ENCODE results near the gene RTN1. TPM values are rescaled to one million over a fixed set of nuclear protein-coding genes. Genes with fewer than 3 reads are reported as not detected.

Gene RTN1
- total RNA-seq, 4 donors from 2014 or later = 2.4 to 4.9 (median 4.6) TPM; not detected in 1

DNA sequence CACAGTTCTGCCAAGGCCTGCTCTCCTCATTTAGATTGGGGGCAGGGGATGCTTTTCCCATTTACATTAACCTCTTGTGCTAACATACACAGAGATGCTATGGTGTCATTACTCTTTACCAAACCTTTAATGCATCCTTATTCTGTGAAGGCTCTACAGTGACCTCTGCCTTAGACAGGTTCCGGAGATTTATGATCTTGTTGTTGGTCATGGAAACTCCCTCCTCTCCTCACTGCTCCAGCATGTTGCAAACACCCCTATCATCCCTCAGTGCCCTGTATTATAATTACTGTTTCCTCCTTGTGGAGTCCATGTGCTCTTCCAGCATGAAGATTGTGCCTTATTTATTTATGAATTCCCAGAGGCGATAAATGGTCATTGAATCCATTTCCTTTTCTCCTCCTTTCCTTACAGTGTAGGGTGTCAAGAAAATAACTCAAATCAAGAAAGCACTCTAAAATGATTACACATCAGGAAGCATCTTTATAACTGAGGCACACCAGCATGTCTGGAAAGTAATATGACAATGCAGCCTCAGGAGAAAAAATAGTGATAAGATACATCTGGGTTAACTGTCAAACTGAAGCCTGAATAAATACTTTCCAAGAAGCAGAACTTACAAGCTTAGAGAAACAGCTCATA, 37.8 kb downstream of the RTN1 start:
- intact Hi-C loops (cut with DNase I; ENCODE audit: low total_unique reads) (no loop called here), in situ Hi-C loops (cut with MboI; ENCODE audit: low pct_ligation_motif_present in 1 of 4, low pct_unique_long_range_greater_than_20kb in 1 of 4, low sequenced_read_pairs in 3 of 4) (no loop called here)
- Histone ChIP-seq H3K27ac (no peak overlapping the region), H3K36me3 (no peaks in the 10 kb centered on the region), H3K27me3 (no peaks in the 10 kb centered on the region), H3K4me1 (no peaks in the 10 kb centered on the region), H3K4me3 (no peak overlapping the region), H3K9me3 (no peaks in the 10 kb centered on the region)
- no peak for DNase-seq
- no peak for TF ChIP-seq EP300 (IDR thresholded peaks at IDR 0.05; ENCODE audit: low read depth)
- no peak for TF ChIP-seq POLR2A (IDR thresholded peaks at IDR 0.05)
- TF ChIP-seq, protein P1, sequence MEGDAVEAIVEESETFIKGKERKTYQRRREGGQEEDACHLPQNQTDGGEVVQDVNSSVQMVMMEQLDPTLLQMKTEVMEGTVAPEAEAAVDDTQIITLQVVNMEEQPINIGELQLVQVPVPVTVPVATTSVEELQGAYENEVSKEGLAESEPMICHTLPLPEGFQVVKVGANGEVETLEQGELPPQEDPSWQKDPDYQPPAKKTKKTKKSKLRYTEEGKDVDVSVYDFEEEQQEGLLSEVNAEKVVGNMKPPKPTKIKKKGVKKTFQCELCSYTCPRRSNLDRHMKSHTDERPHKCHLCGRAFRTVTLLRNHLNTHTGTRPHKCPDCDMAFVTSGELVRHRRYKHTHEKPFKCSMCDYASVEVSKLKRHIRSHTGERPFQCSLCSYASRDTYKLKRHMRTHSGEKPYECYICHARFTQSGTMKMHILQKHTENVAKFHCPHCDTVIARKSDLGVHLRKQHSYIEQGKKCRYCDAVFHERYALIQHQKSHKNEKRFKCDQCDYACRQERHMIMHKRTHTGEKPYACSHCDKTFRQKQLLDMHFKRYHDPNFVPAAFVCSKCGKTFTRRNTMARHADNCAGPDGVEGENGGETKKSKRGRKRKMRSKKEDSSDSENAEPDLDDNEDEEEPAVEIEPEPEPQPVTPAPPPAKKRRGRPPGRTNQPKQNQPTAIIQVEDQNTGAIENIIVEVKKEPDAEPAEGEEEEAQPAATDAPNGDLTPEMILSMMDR (IDR thresholded peaks at IDR 0.05) = no peak
- TF ChIP-seq POLR2AphosphoS5 (IDR thresholded peaks at IDR 0.05) = no peak
- WGBS, 2 donors (ENCODE audit: low coverage in 1 of 2) = 67 to 72% methylated on average over 2 of the region's 2 CpGs

DNA sequence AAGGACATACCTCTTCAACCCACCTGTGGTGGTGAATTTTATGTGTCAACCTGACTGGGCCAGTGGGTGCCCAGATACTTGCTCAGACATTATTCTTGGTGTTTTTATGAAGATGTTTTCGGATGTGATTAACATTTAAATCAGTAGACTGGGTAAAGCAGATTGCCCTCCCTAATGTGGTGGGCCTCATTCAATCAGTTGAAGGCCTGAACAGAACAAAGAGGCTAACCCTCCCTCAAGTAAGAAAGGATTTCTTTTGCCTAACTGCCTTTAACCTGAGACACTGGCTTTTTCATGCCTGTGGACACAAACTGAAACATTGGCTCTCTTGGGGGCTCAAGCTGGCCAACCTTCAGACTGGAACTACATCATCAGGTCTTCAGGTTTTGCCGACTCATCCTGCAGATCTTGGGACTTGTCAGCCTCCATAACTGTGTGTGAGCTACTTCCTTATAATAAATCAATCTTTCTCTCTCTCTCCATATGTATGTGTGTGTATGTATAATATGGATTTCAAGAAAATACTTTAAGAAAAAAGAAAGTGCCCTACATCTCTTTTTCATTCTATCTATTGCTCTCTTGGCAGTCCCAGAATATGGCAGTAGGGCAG, 39.4 kb downstream of the RTN1 start:
- Histone ChIP-seq H3K4me1 (no peaks in the 10 kb centered on the region), H3K27me3 (no peaks in the 10 kb centered on the region), H3K9me3 (no peaks in the 10 kb centered on the region), H3K27ac (no peak overlapping the region), H3K36me3 (no peaks in the 10 kb centered on the region), H3K4me3 (no peak overlapping the region)
- in situ Hi-C loops (cut with MboI; ENCODE audit: low pct_ligation_motif_present in 1 of 4, low pct_unique_long_range_greater_than_20kb in 1 of 4, low sequenced_read_pairs in 3 of 4) = no loop called here
- DNase-seq = no peak
- 83 to 84% methylated on average over 2 of the region's 2 CpGs for WGBS, 2 donors (ENCODE audit: low coverage in 1 of 2)
- intact Hi-C loops (cut with DNase I; ENCODE audit: low total_unique reads) = no loop called here
- TF ChIP-seq POLR2A (IDR thresholded peaks at IDR 0.05) (no peak), EP300 (IDR thresholded peaks at IDR 0.05; ENCODE audit: low read depth) (no peak), POLR2AphosphoS5 (IDR thresholded peaks at IDR 0.05) (no peak)
- TF ChIP-seq, protein P1 (IDR thresholded peaks at IDR 0.05) = no peak

DNA sequence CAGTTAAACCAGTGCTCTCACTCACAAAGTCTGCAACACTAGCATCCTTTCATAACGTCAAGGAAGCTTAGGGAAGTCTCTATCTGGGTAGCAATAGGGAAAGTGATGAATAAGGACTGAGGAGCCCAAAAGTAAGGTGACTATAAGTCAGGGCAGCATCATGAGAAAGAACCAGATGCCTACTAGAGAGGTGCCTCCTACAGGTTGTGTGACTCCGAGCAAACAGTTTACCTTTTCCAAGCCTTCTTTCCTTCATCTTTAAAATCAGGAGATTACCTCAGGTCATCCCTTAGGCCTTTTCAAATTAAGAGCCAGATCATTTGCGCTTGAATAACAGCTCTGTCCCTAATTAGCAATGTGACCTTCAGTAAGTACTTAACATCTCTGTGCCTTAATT, 40.2 kb downstream of the RTN1 start:
- no peaks in the 10 kb centered on the region for H3K4me1 ChIP-seq
- no peak for TF ChIP-seq EP300 (IDR thresholded peaks at IDR 0.05; ENCODE audit: low read depth)
- TF ChIP-seq POLR2AphosphoS5 (IDR thresholded peaks at IDR 0.05) = no peak
- TF ChIP-seq, protein P1 (IDR thresholded peaks at IDR 0.05) = no peak
- no peak for TF ChIP-seq POLR2A (IDR thresholded peaks at IDR 0.05)
- no peaks in the 10 kb centered on the region for H3K9me3 ChIP-seq
- no peak for DNase-seq
- intact Hi-C loops (cut with DNase I; ENCODE audit: low total_unique reads) = no loop called here
- H3K4me3 ChIP-seq = no peak overlapping the region
- H3K27me3 ChIP-seq = no peaks in the 10 kb centered on the region
- no peak overlapping the region for H3K27ac ChIP-seq
- WGBS, 2 donors (ENCODE audit: low coverage in 1 of 2) = 78 to 84% methylated on average over 3 of the region's 3 CpGs
- no peaks in the 10 kb centered on the region for H3K36me3 ChIP-seq
- in situ Hi-C loops (cut with MboI; ENCODE audit: low pct_ligation_motif_present in 1 of 4, low pct_unique_long_range_greater_than_20kb in 1 of 4, low sequenced_read_pairs in 3 of 4) = no loop called here

DNA sequence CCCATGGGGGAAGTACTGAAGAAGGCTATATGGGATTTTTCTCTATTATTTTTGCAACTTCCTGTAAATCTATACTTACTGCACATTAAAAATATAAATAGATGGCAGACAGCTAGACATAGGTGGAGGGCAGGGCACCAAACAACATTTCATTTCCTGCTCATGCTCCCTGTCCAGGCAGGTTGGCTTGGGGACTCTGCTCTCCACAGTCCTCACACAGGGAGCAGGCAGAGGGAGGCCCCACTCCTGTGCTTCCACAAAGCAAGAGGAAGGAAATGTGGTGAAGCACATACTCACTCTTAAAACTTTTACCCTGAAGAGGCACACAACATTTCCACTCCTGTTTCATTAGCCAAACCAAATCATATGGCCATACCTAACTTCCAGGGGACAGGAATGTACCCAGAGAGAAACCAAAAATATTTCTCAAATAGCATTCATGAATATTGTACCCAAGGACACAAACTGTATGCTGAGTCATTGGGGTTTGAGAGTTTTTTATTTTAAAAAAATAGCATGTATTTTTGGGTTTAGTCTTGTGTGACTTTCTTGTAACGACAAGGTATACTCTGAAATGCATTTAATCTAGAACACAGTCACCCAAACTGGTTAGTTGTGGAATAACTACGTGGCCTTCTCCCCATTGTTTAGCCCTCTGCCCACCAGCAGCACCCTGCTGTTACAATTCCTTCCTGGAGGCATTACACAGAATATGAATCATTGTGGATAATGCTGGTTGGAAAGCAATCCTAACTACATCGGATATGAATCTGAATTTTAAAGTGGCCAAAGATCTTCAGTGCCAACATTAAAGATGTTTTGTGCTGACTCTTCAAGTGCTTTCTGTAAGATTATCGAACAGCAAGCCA, 40.9 kb downstream of the RTN1 start:
- Histone ChIP-seq H3K4me1 (no peaks in the 10 kb centered on the region), H3K4me3 (no peak overlapping the region), H3K9me3 (no peaks in the 10 kb centered on the region), H3K36me3 (no peaks in the 10 kb centered on the region), H3K27ac (no peak overlapping the region), H3K27me3 (no peaks in the 10 kb centered on the region)
- TF ChIP-seq POLR2A (IDR thresholded peaks at IDR 0.05) = no peak
- no peak for TF ChIP-seq POLR2AphosphoS5 (IDR thresholded peaks at IDR 0.05)
- TF ChIP-seq, protein P1 (IDR thresholded peaks at IDR 0.05) = no peak
- TF ChIP-seq EP300 (IDR thresholded peaks at IDR 0.05; ENCODE audit: low read depth) = no peak
- no peak for DNase-seq
- intact Hi-C loops (cut with DNase I; ENCODE audit: low total_unique reads) (no loop called here), in situ Hi-C loops (cut with MboI; ENCODE audit: low pct_ligation_motif_present in 1 of 4, low pct_unique_long_range_greater_than_20kb in 1 of 4, low sequenced_read_pairs in 3 of 4) (no loop called here)
- 69 to 71% methylated on average over 1 to 4 of the region's 4 CpGs for WGBS, 2 donors (ENCODE audit: low coverage in 1 of 2)

Measured in transverse colon (tissue), 4 donors.